Panc1 (cell line): ENCODE results near the gene SNX22. TPM values are rescaled to one million over a fixed set of nuclear protein-coding genes. Genes with fewer than 3 reads are reported as not detected.

Experiments
- ATAC-seq: fragments of 200-7000 bp; cut with Tn5 transposase; 2 replicates; pipeline ENCODE4 v1.9.1; 2020; ENCODE audit warnings: mild to moderate bottlenecking, moderate library complexity
- BruUV-seq: library from RNA; stranded (reverse); fragments of 400-500 nt; replicated peaks from 2 replicates; lab custom pipeline; 2021; lab: Mats Ljungman, UMichigan
- CTCF ChIA-PET: fragments of 300-600 bp; sonication (Branson Sonifier 250); formaldehyde crosslinking; loops from one replicate; lab custom pipeline; 2022; ENCODE audit warnings: antibody characterized with exemption; lab: Charles Lee
- POLR2A ChIA-PET: fragments of 300-600 bp; sonication (Branson Sonifier 250); formaldehyde crosslinking; loops from one replicate; lab custom pipeline; 2022; ENCODE audit warnings: antibody characterized with exemption; lab: Charles Lee
- DNase-seq: peaks from one replicate; pipeline ENCODE4 v3.0.0-alpha.2; 2010; ENCODE audit warnings: low read depth, low spot score
- H3K27ac ChIP-seq: 2 replicates; pipeline ENCODE4 v1.5.1; 2011; ENCODE audit warnings: mild to moderate bottlenecking, low read length, inconsistent platforms
- H3K27me3 ChIP-seq: fragments of 200-500 bp; sonication (Bioruptor generic); 2 replicates; pipeline ENCODE4 v1.6.0; 2014; ENCODE audit warnings: low read length, inconsistent platforms; ENCODE audit not compliant: control insufficient read depth, insufficient read depth
- H3K36me3 ChIP-seq: fragments of 200-500 bp; sonication (Bioruptor generic); 2 replicates; pipeline ENCODE4 v1.5.1; 2014; ENCODE audit warnings: inconsistent platforms, mild to moderate bottlenecking, low read length, moderate library complexity; ENCODE audit not compliant: control insufficient read depth, insufficient read depth
- H3K4me1 ChIP-seq: 2 replicates; pipeline ENCODE4 v1.5.1; 2011; ENCODE audit warnings: inconsistent platforms, mild to moderate bottlenecking, low read length, moderate library complexity; ENCODE audit not compliant: control insufficient read depth, insufficient read depth
- H3K4me3 ChIP-seq, 2 experiments: 2 replicates each; pipeline ENCODE4 v1.5.1; 2011 to 2012; ENCODE audit warnings: low read depth in 2 of 2, low read length in 2 of 2, mild to moderate bottlenecking in 2 of 2, inconsistent platforms in 1 of 2, moderate library complexity in 1 of 2
- H3K9me3 ChIP-seq: fragments of 200-500 bp; sonication (Bioruptor generic); 2 replicates; pipeline ENCODE4 v1.5.1; 2014; ENCODE audit warnings: low read depth, mild to moderate bottlenecking, inconsistent platforms, low read length, moderate library complexity; ENCODE audit not compliant: control insufficient read depth, insufficient read depth
- POLR2AphosphoS5 ChIP-seq: IDR thresholded peaks from 2 replicates; pipeline ENCODE4 v1.6.1; 2012; ENCODE audit warnings: mild to moderate bottlenecking, low read depth, low read length, moderate library complexity
- SIN3A ChIP-seq: IDR thresholded peaks from 2 replicates; pipeline ENCODE4 v1.6.1; 2012; ENCODE audit warnings: low read depth, mild to moderate bottlenecking, low read length, moderate library complexity, borderline replicate concordance; ENCODE audit not compliant: insufficient read depth
- TCF7L2 ChIP-seq: IDR thresholded peaks from 2 replicates; pipeline ENCODE4 v1.6.1; 2011; ENCODE audit warnings: mild to moderate bottlenecking, low read depth, low read length, inconsistent platforms
- in situ Hi-C: cut with HindIII; loops from 2 replicates; pipeline ENCODE4 v1.10.0; 2016; ENCODE audit warnings: low sequenced_read_pairs, low pct_unique_long_range_greater_than_20kb
- intact Hi-C: fragments of 100-400 bp; cut with micrococcal nuclease; formaldehyde crosslinking; loops from one replicate; pipeline ENCODE4 v1.10.0; 2022; ENCODE audit not compliant: unreplicated experiment
- total RNA-seq: library from RNA; stranded (reverse); gene quantifications from one replicate; pipeline ENCODE4 v1.2.1, GENCODE V29; 2021; ENCODE audit not compliant: unreplicated experiment
- TF ChIP-seq, protein P1 (sequence below): fragments of 450-650 bp; IDR thresholded peaks from 2 replicates; pipeline ENCODE4 v1.5.1; 2017; ENCODE audit warnings: mild to moderate bottlenecking
- TF ChIP-seq, protein P2 (sequence below), 2 experiments: IDR thresholded peaks; 2 replicates each; pipeline ENCODE4 v1.6.1; 2011 to 2012; ENCODE audit warnings: low read depth in 2 of 2, control low read depth in 1 of 2, low read length in 1 of 2, mild to moderate bottlenecking in 1 of 2, moderate library complexity in 1 of 2; ENCODE audit not compliant: insufficient read depth in 1 of 2

The SNX22 gene
- total RNA-seq, 1 experiment from 2014 or later: 2.3 TPM

DNA sequence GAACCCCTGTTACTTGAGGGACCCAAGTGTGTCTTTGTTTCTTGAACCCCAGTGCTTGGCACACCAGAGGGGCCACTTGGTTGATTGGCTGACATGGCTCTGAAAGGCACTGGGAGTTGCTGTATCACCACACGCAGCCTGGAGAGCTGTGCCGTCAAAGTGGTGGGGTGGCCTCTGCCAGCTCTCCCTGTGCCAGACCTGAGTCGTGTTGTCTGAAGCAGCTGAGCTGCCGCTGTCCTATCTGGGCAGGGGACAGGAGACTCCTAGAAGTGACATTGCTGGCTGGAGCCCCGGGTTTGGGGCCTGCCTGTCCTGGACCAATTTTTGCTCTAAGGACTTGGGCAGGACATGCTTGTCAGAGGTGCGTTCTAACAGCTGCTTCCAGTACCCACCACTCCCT is 5.5 kb upstream of the SNX22 start:
- DNase-seq: no peak
- H3K36me3 ChIP-seq: 0 out of 2 replicates have a peak, but pooled peaks cover 8% of the 10 kb centered on the region
- BruUV-seq: no TSS peak
- H3K9me3 ChIP-seq: no peaks in the 10 kb centered on the region
- ATAC-seq: no peak
- no peak overlapping the region for H3K4me3 ChIP-seq
- POLR2A ChIA-PET: interaction anchor here (0.5 to 0.6 kb wide), 2 partner anchors 17 to 583 kb away, joined by 3 to 9 read pairs; no protein-coding TSS in a partner anchor
- TF ChIP-seq POLR2AphosphoS5 (no peak), TCF7L2 (no peak), SIN3A (no peak)
- TF ChIP-seq, protein P1, sequence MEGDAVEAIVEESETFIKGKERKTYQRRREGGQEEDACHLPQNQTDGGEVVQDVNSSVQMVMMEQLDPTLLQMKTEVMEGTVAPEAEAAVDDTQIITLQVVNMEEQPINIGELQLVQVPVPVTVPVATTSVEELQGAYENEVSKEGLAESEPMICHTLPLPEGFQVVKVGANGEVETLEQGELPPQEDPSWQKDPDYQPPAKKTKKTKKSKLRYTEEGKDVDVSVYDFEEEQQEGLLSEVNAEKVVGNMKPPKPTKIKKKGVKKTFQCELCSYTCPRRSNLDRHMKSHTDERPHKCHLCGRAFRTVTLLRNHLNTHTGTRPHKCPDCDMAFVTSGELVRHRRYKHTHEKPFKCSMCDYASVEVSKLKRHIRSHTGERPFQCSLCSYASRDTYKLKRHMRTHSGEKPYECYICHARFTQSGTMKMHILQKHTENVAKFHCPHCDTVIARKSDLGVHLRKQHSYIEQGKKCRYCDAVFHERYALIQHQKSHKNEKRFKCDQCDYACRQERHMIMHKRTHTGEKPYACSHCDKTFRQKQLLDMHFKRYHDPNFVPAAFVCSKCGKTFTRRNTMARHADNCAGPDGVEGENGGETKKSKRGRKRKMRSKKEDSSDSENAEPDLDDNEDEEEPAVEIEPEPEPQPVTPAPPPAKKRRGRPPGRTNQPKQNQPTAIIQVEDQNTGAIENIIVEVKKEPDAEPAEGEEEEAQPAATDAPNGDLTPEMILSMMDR: no peak
- TF ChIP-seq, protein P2, sequence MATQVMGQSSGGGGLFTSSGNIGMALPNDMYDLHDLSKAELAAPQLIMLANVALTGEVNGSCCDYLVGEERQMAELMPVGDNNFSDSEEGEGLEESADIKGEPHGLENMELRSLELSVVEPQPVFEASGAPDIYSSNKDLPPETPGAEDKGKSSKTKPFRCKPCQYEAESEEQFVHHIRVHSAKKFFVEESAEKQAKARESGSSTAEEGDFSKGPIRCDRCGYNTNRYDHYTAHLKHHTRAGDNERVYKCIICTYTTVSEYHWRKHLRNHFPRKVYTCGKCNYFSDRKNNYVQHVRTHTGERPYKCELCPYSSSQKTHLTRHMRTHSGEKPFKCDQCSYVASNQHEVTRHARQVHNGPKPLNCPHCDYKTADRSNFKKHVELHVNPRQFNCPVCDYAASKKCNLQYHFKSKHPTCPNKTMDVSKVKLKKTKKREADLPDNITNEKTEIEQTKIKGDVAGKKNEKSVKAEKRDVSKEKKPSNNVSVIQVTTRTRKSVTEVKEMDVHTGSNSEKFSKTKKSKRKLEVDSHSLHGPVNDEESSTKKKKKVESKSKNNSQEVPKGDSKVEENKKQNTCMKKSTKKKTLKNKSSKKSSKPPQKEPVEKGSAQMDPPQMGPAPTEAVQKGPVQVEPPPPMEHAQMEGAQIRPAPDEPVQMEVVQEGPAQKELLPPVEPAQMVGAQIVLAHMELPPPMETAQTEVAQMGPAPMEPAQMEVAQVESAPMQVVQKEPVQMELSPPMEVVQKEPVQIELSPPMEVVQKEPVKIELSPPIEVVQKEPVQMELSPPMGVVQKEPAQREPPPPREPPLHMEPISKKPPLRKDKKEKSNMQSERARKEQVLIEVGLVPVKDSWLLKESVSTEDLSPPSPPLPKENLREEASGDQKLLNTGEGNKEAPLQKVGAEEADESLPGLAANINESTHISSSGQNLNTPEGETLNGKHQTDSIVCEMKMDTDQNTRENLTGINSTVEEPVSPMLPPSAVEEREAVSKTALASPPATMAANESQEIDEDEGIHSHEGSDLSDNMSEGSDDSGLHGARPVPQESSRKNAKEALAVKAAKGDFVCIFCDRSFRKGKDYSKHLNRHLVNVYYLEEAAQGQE (IDR thresholded peaks at IDR 0.05; ENCODE audit: insufficient read depth in 1 of 2, low read depth in 2 of 2, low read length in 1 of 2): no peak
- H3K27me3 ChIP-seq: no peaks in the 10 kb centered on the region
- in situ Hi-C loops: no loop called here
- no peak overlapping the region for H3K27ac ChIP-seq
- no peaks in the 10 kb centered on the region for H3K4me1 ChIP-seq
- CTCF ChIA-PET: interaction anchor here (0.5 kb wide), 1 partner anchor 495 kb away, joined by 5 read pairs; no protein-coding TSS in a partner anchor
- intact Hi-C loops: no loop called here

DNA sequence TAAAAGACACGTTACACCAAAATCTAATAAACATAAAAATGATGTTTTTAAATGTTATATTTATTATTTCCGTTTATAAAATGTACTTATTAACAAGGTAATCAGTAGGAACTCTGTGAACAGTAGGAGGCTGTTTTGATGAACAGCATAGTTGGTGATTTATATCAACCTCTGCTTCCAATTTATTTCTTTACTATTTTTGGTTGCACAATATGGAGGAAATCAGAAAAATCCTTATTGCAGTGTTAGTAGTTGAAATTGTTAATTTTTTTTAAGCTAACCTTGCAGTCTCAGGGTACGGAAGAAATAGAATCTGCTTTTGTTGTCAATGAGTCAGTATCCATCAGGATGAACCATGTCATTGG is 5.0 kb upstream of the SNX22 start:
- CTCF ChIA-PET: no interaction called here
- intact Hi-C loops: no loop called here
- no TSS peak for BruUV-seq

More for the DNA sequence above, 5.0 kb upstream of the SNX22 start:
- Histone ChIP-seq H3K27me3 (no peaks in the 10 kb centered on the region), H3K27ac (no peak overlapping the region), H3K4me1 (no peaks in the 10 kb centered on the region), H3K9me3 (no peaks in the 10 kb centered on the region), H3K4me3 (no peak overlapping the region), H3K36me3 (0 out of 2 replicates have a peak, but pooled peaks cover 5% of the 10 kb centered on the region)
- no peak for DNase-seq
- TF ChIP-seq, protein P1: no peak
- TF ChIP-seq, protein P2 (IDR thresholded peaks at IDR 0.05; ENCODE audit: insufficient read depth in 1 of 2, low read depth in 2 of 2, low read length in 1 of 2): no peak
- no peak for TF ChIP-seq POLR2AphosphoS5
- no peak for TF ChIP-seq SIN3A
- no peak for TF ChIP-seq TCF7L2
- no peak for ATAC-seq
- in situ Hi-C loops: no loop called here
- POLR2A ChIA-PET: interaction anchor here (0.6 kb wide), 1 partner anchor 599 kb away, joined by 17 read pairs; no protein-coding TSS in a partner anchor
